Activated CD8-positive, alpha-beta T cell treated with anti-CD3 and anti-CD28 coated beads, Interleukin-2, amount 10 ng/mL, durations not matched to agents 7 days and 5 days (primary cell): ENCODE data around the gene JMJD6. TPM values are rescaled to one million over a fixed set of nuclear protein-coding genes. Genes with fewer than 3 reads are reported as not detected.
A peak's percentile ranks its signal among the peaks of the same experiment; 100 is the strongest.
"Not testable (repeated sequence)": the region's sequence is repeated elsewhere in the genome, so short reads cannot be mapped to it uniquely, and the experiment has no call there.

Source experiments
- ATAC-seq: fragments of 150-1000 bp; cut with Tn5 transposase; one replicate; pipeline ENCODE4 v1.10.0; 2021; ENCODE audit warnings: moderate library complexity
- CTCF ChIA-PET: fragments of 350-600 bp; sonication (Branson Sonifier 250); formaldehyde crosslinking; loops from one replicate; lab custom pipeline; 2021; ENCODE audit warnings: antibody characterized with exemption; lab: Charles Lee
- POLR2A ChIA-PET: fragments of 350-600 bp; sonication (Branson Sonifier 250); formaldehyde crosslinking; loops from one replicate; lab custom pipeline; 2021; ENCODE audit warnings: antibody characterized with exemption; lab: Charles Lee
- DNase-seq: peaks from one replicate; pipeline ENCODE4 v3.0.0-alpha.2; 2020
- H3K27ac Mint-ChIP-seq: one replicate; pipeline ENCODE4 v1.8.0; 2021; ENCODE audit warnings: mild to moderate bottlenecking, mixed read lengths
- H3K27me3 Mint-ChIP-seq: one replicate; pipeline ENCODE4 v1.8.0; 2021; ENCODE audit warnings: low read depth, mixed read lengths
- H3K36me3 Mint-ChIP-seq: one replicate; pipeline ENCODE4 v1.8.0; 2021; ENCODE audit warnings: low read depth, mixed read lengths
- H3K4me1 Mint-ChIP-seq: one replicate; pipeline ENCODE4 v1.8.0; 2021; ENCODE audit warnings: low read depth, mixed read lengths
- H3K4me3 Mint-ChIP-seq: one replicate; pipeline ENCODE4 v1.8.0; 2021; ENCODE audit warnings: mild to moderate bottlenecking, mixed read lengths
- H3K9me3 Mint-ChIP-seq: one replicate; pipeline ENCODE4 v1.8.0; 2022; ENCODE audit warnings: mixed read lengths; ENCODE audit not compliant: insufficient read depth
- total RNA-seq, 2 experiments: library from RNA; stranded (reverse); gene quantifications; one replicate each; pipeline ENCODE4 v1.2.3, GENCODE V29; 2021

The JMJD6 gene
- total RNA-seq, 2 experiments from 2014 or later = 59.3 to 61.2 TPM

GRCh38 chr17:76726776-76727718 lies 641 bp upstream of the JMJD6 start, which contains the start of gene METTL23:
METTL23 (plus strand) TSS chr17:76726839; CDS start chr17:76729711, 2,872 bp downstream.
- H3K36me3 Mint-ChIP-seq = peaks cover 65% of the 10 kb centered on the region
- peak within 1 kb of the TSS; percentile 97 for H3K4me3 Mint-ChIP-seq
- H3K27ac Mint-ChIP-seq = peak within 1 kb of the TSS; percentile 96
- DNase-seq (peak; percentile 87), ATAC-seq (peak; percentile 58)
- CTCF ChIA-PET = interaction anchor here (0.7 to 8.3 kb wide), 11 partner anchors 8 to 361 kb away, joined by 3 to 126 read pairs (median 4); partner anchors contain the start of genes MFSD11 and SRSF2
- no peaks in the 10 kb centered on the region for H3K27me3 Mint-ChIP-seq
- peaks cover 63% of the 10 kb centered on the region for H3K4me1 Mint-ChIP-seq
- POLR2A ChIA-PET = interaction anchor here (0.6 to 9.5 kb wide), 10 partner anchors 9 to 165 kb away, joined by 3 to 160 read pairs (median 3); partner anchors contain the start of genes MFSD11 and SRSF2
- H3K9me3 Mint-ChIP-seq = no peaks in the 10 kb centered on the region

GRCh38 chr17:76725580-76726230 lies 701 bp downstream of the JMJD6 start:
- no peaks in the 10 kb centered on the region for H3K9me3 Mint-ChIP-seq
- peak overlapping the region; percentile 97 for H3K4me3 Mint-ChIP-seq
- peak; percentile 28 for ATAC-seq
- no peaks in the 10 kb centered on the region for H3K27me3 Mint-ChIP-seq
- peak; percentile 84 for DNase-seq
- ChIA-PET POLR2A (interaction anchor here (0.9 to 9.5 kb wide), 5 partner anchors 10 to 164 kb away, joined by 3 to 160 read pairs (median 3); partner anchors contain the start of genes MFSD11 and SRSF2), CTCF (interaction anchor here (1.0 to 8.3 kb wide), 3 partner anchors 11 to 44 kb away, joined by 3 to 126 read pairs (median 19); partner anchors contain the start of genes MFSD11 and SRSF2)
- peaks cover 69% of the 10 kb centered on the region for H3K4me1 Mint-ChIP-seq
- H3K36me3 Mint-ChIP-seq = peaks cover 69% of the 10 kb centered on the region
- H3K27ac Mint-ChIP-seq = peak overlapping the region; percentile 96

GRCh38 chr17:76723812-76724211 lies 2.6 kb downstream of the JMJD6 start:
- no peaks in the 10 kb centered on the region for H3K27me3 Mint-ChIP-seq
- ChIA-PET POLR2A (interaction anchor here (9.5 kb wide), 1 partner anchor 12 kb away, joined by 160 read pairs; the partner anchor contains the start of genes MFSD11 and SRSF2), CTCF (interaction anchor here (0.8 to 8.3 kb wide), 2 partner anchors 9 to 43 kb away, joined by 4 to 126 read pairs; no protein-coding TSS in a partner anchor)
- no peak overlapping the region for H3K4me3 Mint-ChIP-seq
- no peak for ATAC-seq
- H3K27ac Mint-ChIP-seq = no peak overlapping the region
- no peak for DNase-seq
- H3K9me3 Mint-ChIP-seq = no peaks in the 10 kb centered on the region
- peaks cover 70% of the 10 kb centered on the region for H3K36me3 Mint-ChIP-seq
- peaks cover 61% of the 10 kb centered on the region for H3K4me1 Mint-ChIP-seq

DNA sequence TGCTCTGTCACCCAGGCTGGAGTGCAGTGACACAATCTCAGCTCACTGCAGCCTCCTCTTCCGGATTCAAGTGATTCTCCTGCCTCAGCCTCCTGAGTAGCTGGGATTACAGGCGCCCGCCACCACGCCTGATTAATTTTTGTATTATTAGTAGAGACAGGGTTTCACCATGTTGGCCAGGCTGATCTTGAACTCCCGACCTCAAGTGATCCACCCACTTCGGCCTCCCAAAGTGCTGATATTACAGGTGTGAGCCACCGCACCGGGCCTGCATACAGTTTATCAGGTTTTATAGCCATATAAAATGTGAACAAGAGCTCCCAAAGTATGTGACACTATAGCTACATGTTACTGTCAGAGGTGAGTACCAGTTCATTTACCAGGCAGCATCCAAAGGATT lies 3.4 kb downstream of the JMJD6 start:
- peaks cover 57% of the 10 kb centered on the region for H3K4me1 Mint-ChIP-seq
- DNase-seq, H3K27me3 Mint-ChIP-seq, H3K9me3 Mint-ChIP-seq, H3K27ac Mint-ChIP-seq, ATAC-seq, H3K4me3 Mint-ChIP-seq: not testable (repeated sequence)
- CTCF ChIA-PET = interaction anchor here (1.4 to 8.3 kb wide), 2 partner anchors 9 to 42 kb away, joined by 3 to 126 read pairs; no protein-coding TSS in a partner anchor
- peaks cover 78% of the 10 kb centered on the region for H3K36me3 Mint-ChIP-seq
- POLR2A ChIA-PET = interaction anchor here (1.3 to 9.5 kb wide), 2 partner anchors 10 to 13 kb away, joined by 3 to 160 read pairs; partner anchors contain the start of genes MFSD11 and SRSF2

GRCh38 chr17:76722279-76722678 lies 4.1 kb downstream of the JMJD6 start:
- POLR2A ChIA-PET = interaction anchor here (0.6 to 9.5 kb wide), 3 partner anchors 9 to 50 kb away, joined by 3 to 160 read pairs (median 3); partner anchors contain the start of genes MFSD11 and SRSF2
- H3K36me3 Mint-ChIP-seq = peaks cover 75% of the 10 kb centered on the region
- no peak overlapping the region for H3K4me3 Mint-ChIP-seq
- no peak for ATAC-seq
- no peaks in the 10 kb centered on the region for H3K27me3 Mint-ChIP-seq
- CTCF ChIA-PET = interaction anchor here (1.4 to 8.3 kb wide), 2 partner anchors 8 to 41 kb away, joined by 3 to 126 read pairs; no protein-coding TSS in a partner anchor
- DNase-seq = no peak
- peaks cover 56% of the 10 kb centered on the region for H3K4me1 Mint-ChIP-seq
- H3K9me3 Mint-ChIP-seq = no peaks in the 10 kb centered on the region
- no peak overlapping the region for H3K27ac Mint-ChIP-seq

- H3K4me1 Mint-ChIP-seq = peaks cover 63% of the 10 kb centered on the region
Observed at GRCh38 chr17:76721463-76721862, 4.9 kb downstream of the JMJD6 start.

GRCh38 chr17:76720941-76721340 lies 5.5 kb downstream of the JMJD6 start:
- no peaks in the 10 kb centered on the region for H3K27me3 Mint-ChIP-seq
- DNase-seq (no peak), ATAC-seq (no peak)
- ChIA-PET CTCF (no interaction called here), POLR2A (interaction anchor here (9.5 kb wide), 1 partner anchor 15 kb away, joined by 160 read pairs; the partner anchor contains the start of genes MFSD11 and SRSF2)
- H3K36me3 Mint-ChIP-seq = peaks cover 82% of the 10 kb centered on the region
- no peak overlapping the region for H3K27ac Mint-ChIP-seq
- no peak overlapping the region for H3K4me3 Mint-ChIP-seq
- H3K9me3 Mint-ChIP-seq = no peaks in the 10 kb centered on the region
- H3K4me1 Mint-ChIP-seq = peaks cover 68% of the 10 kb centered on the region

More at GRCh38 chr17:76721463-76721862, 4.9 kb downstream of the JMJD6 start:
- Mint-ChIP-seq H3K27ac (no peak overlapping the region), H3K9me3 (no peaks in the 10 kb centered on the region), H3K36me3 (peaks cover 80% of the 10 kb centered on the region), H3K4me3 (no peak overlapping the region), H3K27me3 (no peaks in the 10 kb centered on the region)
- ChIA-PET CTCF (interaction anchor here (1.4 kb wide), 1 partner anchor 40 kb away, joined by 3 read pairs; no protein-coding TSS in a partner anchor), POLR2A (interaction anchor here (9.5 kb wide), 1 partner anchor 15 kb away, joined by 160 read pairs; the partner anchor contains the start of genes MFSD11 and SRSF2)
- DNase-seq (no peak), ATAC-seq (no peak)

DNA sequence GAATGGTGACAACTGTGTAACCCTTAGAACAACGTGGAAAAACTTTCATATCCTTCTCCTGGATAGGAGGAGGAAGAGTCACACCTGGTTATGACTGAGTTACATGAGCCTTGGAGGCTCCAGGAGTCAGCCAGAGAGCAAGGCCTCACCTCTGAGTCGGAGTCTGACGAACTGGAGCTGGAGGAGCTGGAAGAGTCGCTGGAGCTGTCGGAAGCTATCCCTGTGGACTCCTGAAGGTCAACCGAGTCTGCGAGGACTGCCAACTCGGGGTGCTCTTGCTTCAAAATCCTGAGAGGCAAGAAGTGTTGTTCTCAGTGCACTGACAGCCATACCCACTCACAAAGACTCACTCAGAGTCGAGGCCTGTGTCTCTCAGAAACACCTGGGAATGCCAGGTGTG lies 6.2 kb downstream of the JMJD6 start:
- DNase-seq (no peak), ATAC-seq (no peak)

GRCh38 chr17:76718516-76718915 lies 7.9 kb downstream of the JMJD6 start:
- ATAC-seq (no peak), DNase-seq (no peak)
- Mint-ChIP-seq H3K4me1 (peaks cover 72% of the 10 kb centered on the region), H3K4me3 (no peak overlapping the region), H3K27ac (no peak overlapping the region), H3K9me3 (no peaks in the 10 kb centered on the region), H3K27me3 (no peaks in the 10 kb centered on the region), H3K36me3 (peaks cover 81% of the 10 kb centered on the region)
- CTCF ChIA-PET = no interaction called here
- POLR2A ChIA-PET = interaction anchor here (0.6 to 6.1 kb wide), 3 partner anchors 8 to 18 kb away, joined by 3 to 66 read pairs (median 18); partner anchors contain the start of genes JMJD6, METTL23, MFSD11 and SRSF2

More for the DNA sequence above, 6.2 kb downstream of the JMJD6 start:
- no peaks in the 10 kb centered on the region for H3K27me3 Mint-ChIP-seq
- H3K9me3 Mint-ChIP-seq = no peaks in the 10 kb centered on the region
- CTCF ChIA-PET = no interaction called here
- H3K4me1 Mint-ChIP-seq = peaks cover 71% of the 10 kb centered on the region
- no peak overlapping the region for H3K4me3 Mint-ChIP-seq
- H3K36me3 Mint-ChIP-seq = peaks cover 83% of the 10 kb centered on the region
- H3K27ac Mint-ChIP-seq = no peak overlapping the region
- POLR2A ChIA-PET = no interaction called here

- Mint-ChIP-seq H3K27ac (peak overlapping the region; percentile 91), H3K36me3 (peaks cover 74% of the 10 kb centered on the region), H3K4me3 (no peak overlapping the region), H3K9me3 (no peaks in the 10 kb centered on the region), H3K4me1 (peaks cover 68% of the 10 kb centered on the region), H3K27me3 (no peaks in the 10 kb centered on the region)
- ATAC-seq (no peak), DNase-seq (no peak)
- POLR2A ChIA-PET = interaction anchor here (0.9 to 6.1 kb wide), 6 partner anchors 10 to 371 kb away, joined by 3 to 66 read pairs (median 6); partner anchors contain the start of genes JMJD6, METTL23, MFSD11 and SRSF2
- CTCF ChIA-PET = interaction anchor here (0.8 to 7.1 kb wide), 10 partner anchors 9 to 218 kb away, joined by 3 to 126 read pairs (median 4); partner anchors contain the start of genes JMJD6, METTL23, MFSD11 and SRSF2
Observed at GRCh38 chr17:76716839-76717215, 9.6 kb downstream of the JMJD6 start.
